HUES6 (cell line): ENCODE results near the gene SOX12.

Experiments used
- H3K27ac ChIP-seq: 2 replicates; pipeline ENCODE4 v1.7.0; 2013; ENCODE audit warnings: low read depth, mild to moderate bottlenecking, low read length, inconsistent platforms
- H3K27me3 ChIP-seq: 2 replicates; pipeline ENCODE4 v1.6.1; 2013; ENCODE audit warnings: low read length; ENCODE audit not compliant: control insufficient read depth, insufficient read depth
- H3K36me3 ChIP-seq: 2 replicates; pipeline ENCODE4 v1.6.1; 2013; ENCODE audit warnings: low read length; ENCODE audit not compliant: control insufficient read depth, insufficient read depth
- H3K4me1 ChIP-seq: 2 replicates; pipeline ENCODE4 v1.6.1; 2013; ENCODE audit warnings: low read length; ENCODE audit not compliant: control insufficient read depth, insufficient read depth
- H3K4me3 ChIP-seq: 2 replicates; pipeline ENCODE4 v1.5.1; 2013; ENCODE audit warnings: low read depth, low read length
- H3K9ac ChIP-seq: one replicate; pipeline ENCODE4 v1.6.1; 2013; ENCODE audit warnings: mild to moderate bottlenecking, low read length
- H3K9me3 ChIP-seq: 2 replicates; pipeline ENCODE4 v1.6.1; 2013; ENCODE audit warnings: low read depth, low read length; ENCODE audit not compliant: control insufficient read depth, insufficient read depth

Gene SOX12

GRCh38 chr20:290084-290831 is 35.1 kb upstream of the SOX12 start, which contains the start of gene C20orf96:
TSS of gene C20orf96 (minus strand) at chr20:290750. CDS start at chr20:290610, 140 bp downstream.
- peaks cover 6% of the 10 kb centered on the region; the same call in 1 of the 2 replicates for H3K9me3 ChIP-seq
- no peak within 1 kb of the TSS; the same call in 1 of the 2 replicates for H3K27ac ChIP-seq
- H3K27me3 ChIP-seq: peaks cover 20% of the 10 kb centered on the region
- peaks cover 13% of the 10 kb centered on the region for H3K4me1 ChIP-seq
- H3K36me3 ChIP-seq: no peaks in the 10 kb centered on the region
- H3K4me3 ChIP-seq: peak within 1 kb of the TSS; percentile 74
- peak within 1 kb of the TSS; percentile 58 for H3K9ac ChIP-seq

GRCh38 chr20:294602-295001 is 30.8 kb upstream of the SOX12 start:
- H3K27ac ChIP-seq: no peak overlapping the region
- H3K4me1 ChIP-seq: peaks cover 24% of the 10 kb centered on the region
- H3K9me3 ChIP-seq: no peaks in the 10 kb centered on the region
- H3K4me3 ChIP-seq: no peak overlapping the region
- no peak overlapping the region for H3K9ac ChIP-seq
- H3K36me3 ChIP-seq: no peaks in the 10 kb centered on the region
- H3K27me3 ChIP-seq: peaks cover 35% of the 10 kb centered on the region

- Histone ChIP-seq H3K36me3 (no peaks in the 10 kb centered on the region), H3K27ac (no peak overlapping the region), H3K4me1 (peaks cover 34% of the 10 kb centered on the region), H3K27me3 (peaks cover 35% of the 10 kb centered on the region), H3K9me3 (no peaks in the 10 kb centered on the region), H3K9ac (no peak overlapping the region), H3K4me3 (no peak overlapping the region)
Measured at GRCh38 chr20:295804-296203, 29.5 kb upstream of the SOX12 start.

DNA sequence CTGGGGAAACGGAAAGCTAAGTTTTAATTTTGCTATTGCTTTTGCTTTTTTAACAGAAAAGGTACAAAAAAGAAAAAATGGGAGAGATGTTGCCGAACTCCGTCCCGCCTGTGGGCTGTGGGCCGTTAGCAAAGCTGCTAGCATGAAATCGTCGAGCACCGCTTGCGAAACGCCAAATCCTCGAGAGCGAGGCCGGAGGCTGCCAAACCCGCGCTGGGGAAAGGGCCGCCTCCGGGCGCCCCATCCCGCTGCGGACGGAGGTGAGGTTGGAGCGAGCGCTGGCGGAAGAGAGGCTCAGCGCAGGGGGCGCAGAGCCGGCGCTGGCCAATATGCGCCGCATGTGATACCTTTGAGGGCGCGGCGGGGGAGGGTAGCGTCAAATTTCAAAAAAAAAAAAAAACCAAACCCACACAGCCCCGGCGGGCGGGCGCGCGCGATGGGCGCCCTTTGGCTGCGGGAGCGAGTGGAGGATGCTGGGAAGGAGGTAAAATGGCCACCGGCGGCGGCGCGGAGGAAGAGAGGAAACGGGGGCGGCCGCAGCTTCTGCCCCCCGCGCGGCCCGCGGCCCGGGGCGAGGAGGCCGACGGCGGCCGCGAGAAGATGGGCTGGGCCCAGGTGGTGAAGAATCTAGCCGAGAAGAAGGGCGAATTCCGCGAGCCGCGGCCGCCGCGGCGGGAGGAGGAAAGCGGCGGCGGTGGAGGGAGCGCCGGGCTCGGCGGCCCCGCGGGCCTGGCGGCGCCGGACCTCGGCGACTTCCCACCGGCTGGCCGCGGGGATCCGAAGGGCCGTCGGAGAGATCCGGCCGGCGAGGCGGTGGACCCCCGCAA is 28.0 kb upstream of the SOX12 start, which contains the start of gene ZCCHC3:
Gene ZCCHC3, plus strand, starts transcription at position 473 of the 827 bp plus-strand sequence. Its CDS starts 17 bp downstream, at position 490.
- Histone ChIP-seq H3K9me3 (no peaks in the 10 kb centered on the region), H3K27me3 (peaks cover 32% of the 10 kb centered on the region), H3K4me3 (peak within 1 kb of the TSS; percentile 90), H3K36me3 (no peaks in the 10 kb centered on the region), H3K9ac (peak within 1 kb of the TSS; percentile 93), H3K27ac (peak within 1 kb of the TSS; percentile 92), H3K4me1 (peaks cover 38% of the 10 kb centered on the region)

GRCh38 chr20:297925-298775 is 27.2 kb upstream of the SOX12 start:
- H3K27ac ChIP-seq: peak overlapping the region; percentile 92; the same call in 1 of the 2 replicates
- H3K9ac ChIP-seq: peak overlapping the region; percentile 93
- H3K36me3 ChIP-seq: no peaks in the 10 kb centered on the region
- peaks cover 44% of the 10 kb centered on the region for H3K4me1 ChIP-seq
- H3K9me3 ChIP-seq: peaks cover 5% of the 10 kb centered on the region
- H3K27me3 ChIP-seq: peaks cover 36% of the 10 kb centered on the region
- peak overlapping the region; percentile 90 for H3K4me3 ChIP-seq

GRCh38 chr20:298776-299391 is 26.5 kb upstream of the SOX12 start:
- Histone ChIP-seq H3K4me3 (peak overlapping the region; percentile 90), H3K36me3 (no peaks in the 10 kb centered on the region), H3K27me3 (peaks cover 37% of the 10 kb centered on the region), H3K27ac (no peak overlapping the region), H3K9me3 (peaks cover 8% of the 10 kb centered on the region), H3K4me1 (peaks cover 44% of the 10 kb centered on the region), H3K9ac (peak overlapping the region; percentile 93)

- peak overlapping the region; percentile 90 for H3K4me3 ChIP-seq
- H3K36me3 ChIP-seq: no peaks in the 10 kb centered on the region
- H3K9me3 ChIP-seq: peaks cover 8% of the 10 kb centered on the region
- peak overlapping the region; percentile 38; the same call in 1 of the 2 replicates for H3K27ac ChIP-seq
- H3K4me1 ChIP-seq: peaks cover 44% of the 10 kb centered on the region
- peaks cover 25% of the 10 kb centered on the region for H3K27me3 ChIP-seq
- peak overlapping the region; percentile 69 for H3K9ac ChIP-seq
Measured at GRCh38 chr20:300345-300990, 24.9 kb upstream of the SOX12 start.

DNA sequence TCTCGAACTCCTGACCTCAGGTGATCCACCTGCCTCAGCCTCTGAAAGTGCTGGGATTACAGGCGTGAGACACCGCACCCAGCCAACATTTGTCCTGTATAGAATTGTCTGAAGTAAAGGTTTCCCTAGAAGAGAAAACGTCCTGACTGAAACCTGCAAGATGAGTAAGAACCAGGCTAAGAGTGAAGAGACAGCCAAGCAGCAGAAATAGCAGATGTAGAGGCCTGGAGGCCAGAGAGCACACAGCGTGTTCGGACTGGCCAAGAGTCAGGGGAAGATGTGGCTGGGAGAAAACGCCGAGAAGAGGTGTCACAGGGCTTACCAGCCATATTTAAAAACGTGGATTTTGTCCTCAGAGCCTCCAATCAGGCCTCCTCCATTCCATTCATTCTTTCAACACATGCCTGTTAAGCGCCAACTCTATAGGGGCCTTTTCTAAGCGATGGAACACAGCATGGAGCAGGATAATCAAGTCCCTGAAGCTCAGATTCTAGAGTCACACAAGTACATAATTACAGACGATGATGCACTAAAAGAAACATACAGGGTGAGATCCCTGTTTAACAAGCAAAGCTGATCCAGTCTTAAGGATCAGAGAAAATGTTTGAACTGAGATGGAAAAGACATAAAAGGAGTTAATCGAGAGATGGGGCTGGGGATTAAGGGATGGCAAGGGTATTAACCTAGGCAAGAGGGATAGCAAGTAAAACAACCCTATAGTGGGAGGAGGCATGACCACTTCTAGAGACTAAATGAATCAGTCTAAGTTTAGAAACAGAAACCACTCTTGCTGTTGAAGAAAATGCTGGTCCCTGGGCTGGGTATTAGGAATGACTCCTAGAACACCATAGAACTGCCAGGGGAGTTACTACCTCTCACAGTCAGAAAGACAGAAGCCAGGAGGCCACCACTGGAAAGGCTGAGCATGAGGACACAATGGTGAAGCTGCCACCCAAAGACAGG is 23.2 kb upstream of the SOX12 start:
- no peaks in the 10 kb centered on the region for H3K36me3 ChIP-seq
- peaks cover 39% of the 10 kb centered on the region for H3K4me1 ChIP-seq
- H3K27ac ChIP-seq: no peak overlapping the region
- no peak overlapping the region; the same call in 1 of the 2 replicates for H3K4me3 ChIP-seq
- no peak overlapping the region for H3K9ac ChIP-seq
- peaks cover 12% of the 10 kb centered on the region for H3K27me3 ChIP-seq
- peaks cover 8% of the 10 kb centered on the region for H3K9me3 ChIP-seq

DNA sequence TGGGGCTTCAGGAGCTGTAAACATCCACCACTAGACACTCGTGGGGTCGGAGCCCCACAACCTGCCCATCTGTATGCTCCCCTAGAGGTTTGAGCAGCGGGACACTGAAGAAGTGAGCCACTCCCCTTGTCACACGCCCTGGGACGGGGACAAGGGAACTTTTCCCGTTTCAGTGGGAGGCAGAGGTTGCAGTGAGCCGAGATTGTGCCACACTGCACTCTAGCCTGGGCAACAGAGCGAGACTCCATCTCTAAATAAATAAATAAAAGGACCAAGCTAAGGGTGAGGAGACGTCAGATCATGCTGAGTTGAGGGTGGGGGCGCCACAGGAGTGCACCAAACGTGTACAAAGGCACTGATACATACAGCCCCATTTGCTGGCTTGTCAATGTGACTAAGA is 19.6 kb upstream of the SOX12 start:
- H3K27ac ChIP-seq: no peak overlapping the region
- no peak overlapping the region for H3K9ac ChIP-seq
- H3K9me3 ChIP-seq: peaks cover 8% of the 10 kb centered on the region
- H3K36me3 ChIP-seq: no peaks in the 10 kb centered on the region
- H3K4me3 ChIP-seq: no peak overlapping the region
- H3K27me3 ChIP-seq: peaks cover 14% of the 10 kb centered on the region
- peaks cover 40% of the 10 kb centered on the region for H3K4me1 ChIP-seq
